HG03342 (cell line): ENCODE measurements around the gene SDK2.

Experiments used
- ATAC-seq: cut with Tn5 transposase; IDR thresholded peaks from one replicate; pipeline ENCODE4 v1.9.1; 2021; ENCODE audit warnings: mild to moderate bottlenecking, moderate library complexity; ENCODE audit not compliant: unreplicated experiment

Gene SDK2

DNA sequence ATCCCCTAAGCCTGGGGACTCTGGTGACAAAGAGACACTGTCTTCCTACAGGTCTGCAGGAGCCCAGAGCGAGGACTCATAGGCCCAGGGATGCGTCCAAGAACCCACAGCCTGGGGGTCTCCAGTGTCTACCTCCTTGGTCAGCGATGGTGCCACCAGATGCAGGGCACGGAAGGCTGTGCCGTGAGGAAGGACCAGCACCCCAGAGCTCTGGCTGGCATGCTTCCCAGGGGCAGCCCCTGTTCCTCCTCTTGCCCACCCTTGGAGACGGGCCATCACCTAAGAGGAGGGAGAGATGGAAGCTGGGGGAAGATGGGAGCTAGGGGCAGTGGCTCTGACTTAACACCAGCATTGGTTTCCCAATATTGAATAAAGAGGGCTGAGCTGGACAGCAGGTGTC lies 125.2 kb downstream of the SDK2 start:
- ATAC-seq = no peak

DNA sequence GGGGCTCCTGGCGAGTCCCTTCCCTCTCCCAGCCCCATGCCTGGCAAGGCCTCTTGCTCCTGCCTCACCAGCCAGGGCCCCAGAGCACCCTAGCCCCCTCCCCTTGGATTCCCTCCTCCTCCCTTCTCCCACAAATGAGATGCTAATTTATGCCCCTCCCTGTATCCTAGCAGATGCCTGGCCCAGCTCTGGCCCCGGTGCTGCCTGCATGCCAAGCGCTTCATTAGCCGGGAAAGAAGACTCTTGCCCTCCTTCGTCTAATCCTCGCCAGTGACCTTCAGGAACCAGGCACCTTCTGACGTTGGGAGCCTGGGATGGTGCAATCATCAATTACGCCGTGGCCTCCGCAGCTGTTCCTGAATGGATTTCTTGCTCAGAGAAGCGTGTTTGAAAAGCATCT lies 127.8 kb downstream of the SDK2 start:
- ATAC-seq = no peak

DNA sequence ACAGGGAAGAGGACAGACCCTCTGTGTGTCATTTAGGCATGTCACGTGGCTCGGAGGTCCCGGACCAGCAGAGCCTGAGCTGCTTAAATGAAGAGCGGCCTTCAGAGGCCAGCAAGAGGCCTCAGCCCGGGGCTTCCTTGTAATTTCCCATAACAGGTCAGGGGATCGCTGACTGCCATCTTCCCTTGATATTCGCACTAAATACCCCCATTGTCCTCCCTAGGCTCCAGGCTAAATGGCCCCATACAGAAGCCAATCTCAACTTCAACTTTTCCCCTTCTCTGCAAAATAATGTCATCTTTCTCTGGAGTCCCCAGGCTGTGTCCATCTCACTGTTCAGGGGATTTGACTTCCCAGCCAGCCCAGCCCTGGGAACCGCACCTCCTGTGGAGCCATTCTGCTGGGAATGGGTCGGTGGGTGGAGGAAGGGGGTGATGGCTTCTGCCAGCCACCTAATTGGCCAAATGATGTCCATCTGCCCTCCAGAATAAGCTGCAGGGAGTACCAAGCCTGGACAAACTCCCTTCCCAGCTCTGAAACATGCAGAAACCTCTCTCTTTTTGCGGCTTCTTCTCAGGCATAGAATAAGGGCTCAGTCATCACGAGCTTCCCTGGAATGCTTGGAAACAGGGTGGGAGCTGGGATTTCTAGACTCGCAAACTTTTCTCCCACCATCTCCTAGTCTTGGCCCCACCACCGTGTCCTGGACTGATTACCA lies 129.9 kb downstream of the SDK2 start:
- no peak for ATAC-seq

DNA sequence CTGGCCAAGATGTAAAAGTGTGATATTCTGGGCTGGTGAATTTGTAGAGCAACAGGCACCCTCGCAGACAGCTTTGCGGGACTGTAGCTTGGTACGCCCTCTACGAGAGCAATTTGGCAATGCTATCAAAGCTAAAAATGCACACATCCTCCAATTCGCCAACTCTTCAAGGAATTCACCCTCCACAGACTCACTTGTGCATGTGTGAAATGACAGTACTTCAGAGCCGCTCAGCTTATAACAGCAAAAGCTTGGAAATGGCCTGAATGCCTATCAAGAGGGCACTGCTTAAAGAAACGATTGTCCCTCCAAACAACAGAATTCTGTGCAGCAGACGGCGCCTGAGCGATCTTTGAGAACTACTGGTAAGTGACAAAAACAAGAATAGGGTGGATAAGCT lies 130.8 kb downstream of the SDK2 start:
- ATAC-seq = no peak

DNA sequence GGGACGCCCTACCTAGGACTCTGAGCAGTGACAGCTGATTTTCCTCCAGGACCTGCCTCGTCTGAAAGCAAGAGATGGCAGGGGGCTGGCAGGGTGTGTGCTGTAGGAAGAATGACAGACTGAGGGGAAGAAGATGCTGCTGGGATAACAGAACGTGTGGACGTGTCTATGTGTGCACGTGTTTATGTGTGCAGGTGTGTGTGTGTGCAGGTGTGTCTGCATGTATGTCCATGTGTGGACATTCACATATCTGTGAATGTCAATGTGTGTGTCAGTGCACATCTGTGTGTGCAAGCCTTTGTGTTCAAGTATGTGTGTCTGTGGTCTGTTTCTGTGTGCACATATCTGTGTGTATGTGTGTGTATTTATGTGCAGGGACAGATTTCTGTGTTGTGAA lies 132.5 kb downstream of the SDK2 start:
- no peak for ATAC-seq

DNA sequence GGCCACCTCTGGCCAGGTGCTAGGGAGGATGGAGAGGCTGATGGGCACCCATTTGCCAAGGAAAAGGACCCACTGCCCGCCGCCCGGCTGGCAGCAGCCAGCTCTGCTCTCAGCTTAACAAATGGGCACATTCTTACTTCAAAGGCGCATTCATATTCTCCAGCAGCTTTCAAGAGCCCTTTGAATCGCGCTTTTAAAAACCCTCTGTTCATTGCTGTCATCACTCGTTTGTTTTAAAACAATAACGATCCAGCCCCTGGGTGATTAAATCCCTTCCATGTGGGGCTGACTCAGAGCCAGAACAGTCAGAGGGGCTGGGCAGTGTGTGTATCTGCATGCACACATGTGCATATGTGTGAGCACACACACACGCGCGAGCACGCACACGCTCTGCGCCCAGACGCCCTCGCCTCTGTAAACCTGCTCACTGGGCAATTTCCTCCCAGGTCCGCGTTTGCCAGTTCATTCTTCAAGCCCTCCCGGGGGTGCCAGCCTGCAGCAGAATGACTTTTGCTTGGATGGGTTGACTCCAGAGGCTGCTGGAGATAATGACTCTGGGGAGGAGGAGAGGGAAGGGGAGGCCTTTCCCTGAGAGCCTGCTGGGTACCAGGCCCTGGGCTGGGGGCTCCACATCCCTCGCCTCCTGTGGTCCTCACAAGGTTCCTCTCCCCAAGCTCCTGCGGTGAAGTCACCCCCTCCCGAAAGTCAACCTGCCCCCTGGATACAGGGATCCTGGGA lies 133.1 kb downstream of the SDK2 start:
- ATAC-seq = no peak

DNA sequence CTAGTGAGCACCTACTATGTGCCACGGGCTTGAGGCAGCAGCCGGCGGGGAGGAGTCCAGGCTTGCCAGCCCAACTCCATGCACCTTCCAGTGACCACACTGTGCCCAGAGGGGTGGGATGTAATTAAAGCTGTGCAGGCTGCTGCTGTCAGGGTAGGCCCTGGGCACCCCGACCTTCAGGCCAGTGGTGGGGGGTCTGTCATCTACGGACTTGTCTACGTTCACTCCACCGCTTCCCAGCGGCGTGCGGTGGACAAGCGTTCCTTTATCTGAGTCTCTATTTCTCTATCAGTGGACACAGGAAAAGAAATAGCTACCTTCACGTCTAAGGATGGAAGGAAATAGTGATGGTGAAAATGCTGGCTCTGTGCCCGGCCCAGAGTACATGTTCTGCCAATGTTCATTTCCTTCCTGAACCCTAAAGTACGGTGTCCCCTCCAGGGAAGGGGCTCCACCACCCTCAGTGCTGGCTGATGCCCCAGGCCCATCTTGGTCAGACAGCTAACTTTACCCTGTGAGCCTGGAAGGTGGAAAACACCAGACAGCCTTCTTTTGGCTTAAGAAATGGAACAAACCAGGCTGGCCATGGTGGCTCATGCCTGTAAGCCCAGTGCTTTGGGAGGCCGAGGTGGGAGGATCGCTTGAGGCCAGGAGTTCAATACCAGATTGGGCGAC lies 135.2 kb downstream of the SDK2 start:
- no peak for ATAC-seq

DNA sequence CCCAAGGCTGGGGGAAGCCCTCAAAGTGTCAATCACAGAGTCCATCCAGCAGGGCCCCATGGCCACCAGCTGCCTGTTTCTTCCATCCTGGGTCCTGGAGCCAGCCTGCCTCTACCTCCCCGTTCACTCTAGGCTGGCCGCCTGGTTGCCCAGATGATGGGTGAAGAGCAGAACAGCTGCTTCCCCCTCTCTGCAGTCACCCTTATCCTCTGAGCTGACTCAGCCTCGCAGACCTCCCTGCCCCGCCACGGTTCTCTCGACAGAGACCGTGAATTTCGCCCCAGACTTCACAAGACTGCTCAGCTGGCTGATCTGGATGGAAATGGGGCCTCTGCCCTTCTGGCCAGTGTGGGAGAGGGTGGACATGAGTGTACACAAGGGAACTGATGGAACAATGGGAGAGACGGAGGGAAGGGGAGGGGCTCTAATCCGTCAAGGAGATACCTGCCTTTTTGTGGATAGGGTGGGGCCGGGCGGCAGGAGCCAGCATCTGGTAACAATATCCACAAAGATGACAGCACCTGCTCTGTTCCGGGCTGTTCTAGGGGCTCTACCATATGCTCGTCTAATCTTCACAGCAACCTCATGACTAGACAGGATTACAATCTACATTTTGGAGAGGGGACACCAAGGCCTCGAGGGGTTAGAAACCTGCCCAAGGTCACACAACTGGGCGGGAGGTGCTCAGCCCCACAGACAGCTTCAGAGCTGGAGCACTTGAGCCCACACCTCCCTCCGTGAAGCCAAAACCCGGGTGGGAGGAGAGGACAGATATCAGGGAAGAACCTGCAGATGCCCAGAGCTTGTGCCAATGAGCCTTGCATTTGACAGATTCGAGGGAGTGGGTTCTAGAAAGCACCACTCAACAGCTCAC lies 136.0 kb downstream of the SDK2 start:
- no peak for ATAC-seq

DNA sequence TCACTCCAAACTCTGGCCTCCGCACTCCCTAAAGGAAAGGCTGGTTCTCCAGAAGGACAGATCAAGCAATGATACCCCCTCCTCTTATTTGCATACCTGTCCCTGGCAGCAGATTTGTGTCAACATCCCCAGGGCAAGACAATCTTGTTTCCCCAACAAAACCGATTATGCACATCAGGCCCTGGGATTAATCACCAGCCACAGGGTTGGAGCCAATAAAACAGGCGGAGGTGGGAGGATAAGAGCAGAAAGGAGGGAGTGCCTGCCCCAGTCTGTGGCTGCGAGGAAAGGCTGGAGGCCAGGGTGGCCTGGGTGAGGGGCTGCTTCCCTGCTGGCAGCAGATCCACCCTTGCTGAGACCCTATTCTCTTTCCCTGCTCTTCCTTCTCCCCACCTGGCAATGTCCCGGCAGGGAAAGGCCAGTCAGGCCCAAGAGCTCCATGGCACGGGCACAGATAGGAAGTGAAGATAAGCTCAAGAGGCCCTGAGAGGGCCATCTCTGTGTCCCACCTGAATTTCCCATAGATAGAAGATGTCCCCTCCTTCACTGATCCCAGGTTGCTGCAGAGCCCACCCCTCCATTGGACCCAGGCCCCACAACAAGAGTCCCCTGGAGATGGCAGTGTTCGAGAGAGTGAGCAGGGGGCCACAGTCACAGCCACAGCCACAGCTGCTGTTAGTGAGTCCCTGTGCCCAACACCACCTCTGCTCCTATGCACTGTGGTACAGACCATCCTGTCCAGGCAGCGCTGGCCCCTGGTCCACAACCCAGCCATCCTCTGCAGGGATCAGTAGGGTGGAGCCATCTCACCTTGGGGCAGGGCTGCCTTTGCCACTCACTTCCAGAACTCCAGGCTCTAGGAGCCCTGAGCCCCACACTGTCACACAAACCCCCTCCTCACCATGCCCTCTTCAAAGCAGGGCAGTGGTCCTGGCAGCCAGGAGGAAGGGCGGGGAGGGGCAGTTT lies 137.5 kb downstream of the SDK2 start:
- ATAC-seq = no peak

DNA sequence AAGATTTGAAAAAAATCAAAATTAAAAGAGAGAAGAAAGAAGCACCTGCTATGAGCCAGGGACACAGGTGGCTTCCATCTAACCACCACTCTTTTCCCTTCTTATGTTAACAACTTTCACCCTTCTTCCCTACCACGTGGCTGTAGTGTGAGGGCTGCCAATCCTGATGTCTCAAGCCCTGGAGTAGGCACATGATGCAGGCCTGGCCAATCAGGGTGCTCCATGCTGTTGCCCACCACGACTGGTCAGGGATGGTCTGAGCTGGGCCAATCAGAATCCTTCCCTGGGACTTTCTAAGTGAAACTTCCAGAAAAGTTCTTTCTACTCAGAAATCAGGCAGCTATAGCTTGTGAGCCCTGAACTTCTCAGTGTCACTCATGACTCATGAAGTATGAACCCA lies 140.7 kb downstream of the SDK2 start:
- no peak for ATAC-seq

DNA sequence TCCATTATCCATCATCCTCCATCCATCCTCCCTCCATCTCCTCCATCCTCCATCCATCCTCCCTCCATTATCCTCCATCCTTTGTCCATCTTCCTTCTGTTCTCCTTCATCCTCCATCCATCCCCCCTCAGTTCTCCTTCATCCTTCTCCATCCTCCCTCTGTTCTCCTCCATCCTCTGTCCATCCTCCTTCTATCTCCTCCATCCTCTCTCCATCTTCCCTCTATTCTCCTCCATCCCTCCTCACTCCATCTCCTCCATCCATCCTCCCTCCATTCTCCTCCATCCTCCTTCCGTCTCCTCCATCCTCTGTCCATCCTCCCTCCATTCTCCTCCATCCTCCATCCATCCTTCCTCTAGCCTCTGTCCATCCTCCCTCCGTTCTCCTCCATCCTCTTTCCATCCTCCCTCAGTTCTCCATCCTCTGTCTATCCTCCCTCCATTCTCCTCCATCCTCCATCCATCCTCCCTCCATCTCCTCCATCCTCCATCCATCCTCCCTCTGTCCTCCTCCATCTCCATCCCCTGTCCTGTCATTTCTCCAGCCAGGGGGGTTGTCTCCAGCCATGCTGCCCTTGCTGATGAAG lies 143.7 kb downstream of the SDK2 start:
- no peak for ATAC-seq

DNA sequence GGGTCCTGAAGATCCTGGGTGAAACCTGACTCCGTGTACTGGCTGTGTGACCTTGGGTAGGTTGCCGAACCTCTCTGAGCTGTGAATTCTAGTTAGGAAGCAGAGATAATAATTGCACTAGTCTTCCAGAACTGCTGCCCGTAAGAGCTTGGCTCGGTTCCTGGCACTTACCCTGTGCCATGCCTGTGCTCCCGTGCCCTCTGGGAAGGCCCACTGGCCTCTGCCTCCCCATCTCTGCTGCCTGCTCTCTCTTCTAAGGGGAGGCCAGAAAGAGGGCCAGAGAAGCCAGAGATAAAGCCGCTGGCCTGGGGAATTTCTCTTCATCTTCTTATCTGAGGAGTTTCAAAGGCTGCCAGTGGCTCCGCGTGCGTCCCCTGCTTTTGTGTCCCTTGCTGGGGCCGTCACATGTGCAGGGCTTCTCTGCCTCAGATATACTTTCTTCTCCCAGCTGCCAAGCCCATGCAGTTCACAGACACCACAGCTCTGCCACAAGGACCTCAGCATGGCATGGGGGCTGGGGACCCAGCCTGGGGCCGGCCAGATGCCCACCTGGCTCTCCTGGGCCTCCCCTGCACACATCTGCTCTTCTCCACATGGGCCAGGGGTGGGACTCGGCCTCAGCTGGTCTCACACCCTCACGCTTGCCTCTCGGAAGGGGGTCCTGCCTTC lies 145.2 kb downstream of the SDK2 start:
- ATAC-seq = no peak

DNA sequence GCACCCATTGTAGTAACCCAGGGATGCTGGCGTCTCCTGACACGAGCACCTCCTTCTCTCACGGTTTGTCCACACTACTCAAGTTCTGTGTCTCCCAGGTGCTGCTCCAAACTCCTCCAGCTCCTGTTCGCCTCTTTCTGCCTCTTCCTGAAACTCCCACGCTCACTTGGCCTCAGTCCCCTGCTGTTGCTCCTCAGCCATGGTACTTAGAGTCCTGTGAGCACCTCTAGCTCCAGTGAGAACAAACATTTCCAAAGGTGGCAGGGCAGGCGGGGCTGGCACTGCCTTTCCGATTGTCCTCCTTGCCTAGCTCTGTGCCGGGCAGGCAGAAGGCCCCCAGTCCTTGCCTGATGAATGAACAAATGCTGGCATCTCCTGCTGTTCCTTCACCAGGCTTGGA lies 146.1 kb downstream of the SDK2 start:
- no peak for ATAC-seq

DNA sequence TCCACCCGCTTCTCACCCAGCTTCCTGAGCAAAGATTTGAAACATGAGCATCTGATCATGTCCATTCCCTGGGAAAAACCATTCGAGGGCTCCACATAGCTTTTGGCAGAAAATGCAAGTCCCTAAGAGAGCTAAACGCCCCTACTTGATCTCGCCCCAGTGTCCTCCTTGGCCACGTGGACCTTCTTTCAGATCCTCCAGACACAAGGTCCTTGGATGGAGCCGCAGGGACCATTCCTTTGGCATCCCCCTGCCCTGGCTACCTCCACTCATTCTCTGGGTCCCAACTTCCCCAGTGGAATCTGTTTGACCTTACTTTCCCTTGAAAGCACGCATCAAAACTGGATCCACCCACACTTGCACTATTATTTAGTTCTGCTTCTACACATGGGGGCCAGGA lies 146.5 kb downstream of the SDK2 start:
- ATAC-seq = no peak

DNA sequence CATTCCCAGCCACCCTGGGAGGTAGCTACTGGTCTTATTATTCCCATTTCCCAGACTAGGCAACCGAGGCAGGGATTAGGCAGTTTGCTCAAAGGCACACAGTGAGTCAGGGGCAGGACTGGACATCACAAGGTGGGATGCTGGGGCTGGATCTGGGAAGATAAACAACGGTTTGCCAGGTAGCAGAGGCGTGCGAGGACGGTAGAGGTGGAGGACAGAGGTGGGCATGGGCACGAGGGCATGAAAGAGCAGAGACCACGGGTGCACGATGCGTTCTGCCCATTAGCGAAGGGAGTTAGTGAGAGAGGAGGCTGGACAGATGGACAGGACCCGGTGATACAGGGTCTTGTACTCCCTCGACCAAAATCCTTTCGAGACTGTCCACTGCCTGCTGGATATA lies 148.0 kb downstream of the SDK2 start:
- ATAC-seq = no peak

DNA sequence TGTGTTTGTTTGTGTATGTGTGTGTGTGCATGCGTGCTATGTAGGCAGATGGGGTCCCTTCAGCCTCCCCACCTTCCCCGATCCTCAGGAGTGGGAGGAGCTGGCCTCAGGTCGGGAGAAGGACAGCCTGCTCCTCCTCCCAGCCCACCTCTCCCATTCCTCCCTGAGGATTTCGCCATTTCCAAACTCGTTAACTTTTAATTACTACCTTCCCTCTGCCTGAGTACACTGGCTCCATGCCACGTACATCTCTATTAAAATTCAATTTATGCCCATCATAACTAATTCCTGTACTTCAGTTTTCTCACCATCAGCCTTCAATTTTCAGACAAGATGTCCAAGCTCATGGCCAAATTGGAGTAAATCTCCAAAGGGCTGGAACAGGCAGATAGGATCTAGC lies 148.6 kb downstream of the SDK2 start:
- no peak for ATAC-seq

DNA sequence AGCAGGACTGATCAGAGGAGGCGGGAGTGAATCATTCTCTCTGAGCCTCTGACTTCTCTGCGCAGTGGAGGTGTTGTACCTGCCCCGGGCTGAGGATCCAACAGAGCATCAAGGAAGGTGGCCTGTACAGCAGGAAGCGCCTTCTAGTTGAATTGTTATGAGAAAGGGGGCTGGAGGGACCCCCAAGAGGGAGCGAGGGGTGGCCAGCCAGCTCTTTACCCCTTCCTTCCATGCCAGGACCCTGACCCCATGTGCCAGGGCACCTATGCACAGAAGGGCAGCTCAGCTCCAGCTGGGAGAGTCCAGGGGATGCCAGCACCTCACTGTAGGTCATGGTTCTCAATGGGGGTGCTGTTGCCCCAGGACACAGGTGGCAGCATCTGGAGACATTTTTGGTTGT lies 149.3 kb downstream of the SDK2 start:
- ATAC-seq = no peak

DNA sequence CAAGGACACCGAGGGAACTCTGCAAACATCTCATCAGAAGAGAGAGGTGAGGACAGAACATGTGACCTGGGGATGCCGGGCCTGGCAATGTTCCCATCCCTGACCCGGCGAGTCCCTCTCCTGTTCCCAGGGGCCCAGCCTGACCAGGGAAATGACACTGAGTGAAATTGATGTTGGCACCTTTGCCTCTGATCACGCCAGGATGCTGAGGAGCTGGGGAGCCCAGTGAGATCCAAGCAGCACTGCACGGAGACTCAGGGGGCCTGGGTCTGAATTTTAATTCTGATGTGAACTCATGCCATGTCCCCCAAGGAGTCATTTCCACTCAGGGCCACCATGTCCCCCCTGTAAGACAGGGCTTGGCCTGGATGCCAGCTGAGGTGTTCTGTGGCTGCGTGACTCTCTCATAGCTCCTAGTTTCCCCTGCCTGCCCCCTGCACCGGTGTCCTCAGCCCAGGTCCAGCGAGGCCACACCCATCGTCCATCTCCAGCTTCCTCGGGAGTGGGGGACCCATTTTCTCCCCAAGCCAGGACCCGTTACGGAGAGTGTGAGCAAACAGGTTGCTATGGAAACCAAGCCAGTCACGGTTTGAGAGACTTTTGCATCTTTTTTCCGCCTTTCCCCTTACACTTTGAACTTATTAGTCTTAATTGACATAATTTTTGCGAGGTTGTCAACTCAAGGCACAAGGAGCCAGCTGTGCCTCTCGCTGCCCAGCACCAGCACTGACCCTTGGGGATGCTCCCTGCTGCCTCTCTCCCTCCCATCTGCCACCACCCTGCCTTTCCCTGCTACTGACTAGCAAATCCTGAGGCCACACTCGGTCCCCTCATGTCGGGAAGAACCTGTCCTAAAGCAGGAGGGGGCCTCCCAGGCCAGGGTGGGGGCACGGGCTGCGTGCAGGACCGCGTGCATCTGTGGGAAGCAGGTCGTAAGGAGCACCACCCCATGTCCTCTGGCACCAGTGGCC lies 150.0 kb downstream of the SDK2 start:
- ATAC-seq = no peak
